GM10266 (cell line): ENCODE data around the gene TBC1D1.

Experiments
- DNase-seq: peaks from one replicate; pipeline ENCODE4 v3.0.0; 2012; ENCODE audit errors: extremely low spot score
- CTCF ChIP-seq: IDR thresholded peaks from 2 replicates; pipeline ENCODE4 v1.5.1; 2012; ENCODE audit warnings: mild to moderate bottlenecking, low read depth; ENCODE audit not compliant: control insufficient read depth, insufficient read depth; ENCODE audit errors: missing control alignments

Gene TBC1D1

GRCh38 chr4:38151873-38152272, 261.0 kb downstream of the TBC1D1 start:
- no peak for DNase-seq
- TF ChIP-seq CTCF = no peak

GRCh38 chr4:38152305-38152704, 261.4 kb downstream of the TBC1D1 start:
- no peak for TF ChIP-seq CTCF
- no peak for DNase-seq

- no peak for DNase-seq
Observed at GRCh38 chr4:38152721-38153386, 262.0 kb downstream of the TBC1D1 start.

GRCh38 chr4:38153387-38153760, 262.5 kb downstream of the TBC1D1 start:
- no peak for DNase-seq
- no peak for TF ChIP-seq CTCF

More at GRCh38 chr4:38152721-38153386, 262.0 kb downstream of the TBC1D1 start:
- TF ChIP-seq CTCF = no peak

- no peak for DNase-seq
- TF ChIP-seq CTCF = no peak
Observed at GRCh38 chr4:38154252-38154651, 263.4 kb downstream of the TBC1D1 start.

GRCh38 chr4:38154681-38155588, 264.1 kb downstream of the TBC1D1 start:
- no peak for DNase-seq
- TF ChIP-seq CTCF = no peak
